AG04450 (cell line): ENCODE data around the gene ADGRD1. TPM values are rescaled to one million over a fixed set of nuclear protein-coding genes. Genes with fewer than 3 reads are reported as not detected.

Source experiments
- CTCF ChIA-PET: fragments of 300-600, 350-600 bp; formaldehyde crosslinking; extraction: SDS; loops from one replicate; lab custom pipeline; 2022; ENCODE audit warnings: antibody characterized with exemption, inconsistent platforms; lab: Charles Lee
- POLR2A ChIA-PET: fragments of 350-600 bp; formaldehyde crosslinking; extraction: SDS; loops from one replicate; lab custom pipeline; 2021; ENCODE audit warnings: antibody characterized with exemption, inconsistent platforms; lab: Yijun Ruan, JAX
- DNase-seq: peaks from one replicate; pipeline ENCODE4 v3.0.0-alpha.2; 2011; ENCODE audit warnings: low read depth, low spot score
- H3K27ac ChIP-seq: one replicate; pipeline ENCODE4 v1.5.1; 2012; ENCODE audit warnings: low read depth, low read length, control low read depth
- H3K27me3 ChIP-seq: one replicate; pipeline ENCODE4 v1.6.0; 2012; ENCODE audit warnings: low read length; ENCODE audit not compliant: control insufficient read depth, insufficient read depth
- H3K4me3 ChIP-seq: 2 replicates; pipeline ENCODE4 v1.5.1; 2011; ENCODE audit warnings: mild to moderate bottlenecking, low read depth, low read length, control low read depth
- H3K9me3 ChIP-seq: 2 replicates; pipeline ENCODE4 v1.5.1; 2012; ENCODE audit warnings: low read length; ENCODE audit not compliant: control insufficient read depth, insufficient read depth
- polyA plus RNA-seq: library from polyadenylated mRNA; depleted of rRNA; stranded (reverse); fragments of >200 nt; gene quantifications from 2 replicates; pipeline ENCODE4 v1.2.3, GENCODE V29; 2011
- TF ChIP-seq, protein P1 (sequence below): IDR thresholded peaks from 2 replicates; pipeline ENCODE4 v1.5.1; 2011; ENCODE audit warnings: low read depth, low read length, control low read depth, inconsistent platforms

Gene ADGRD1
- polyA plus RNA-seq, 1 experiment = 0.05 TPM

DNA sequence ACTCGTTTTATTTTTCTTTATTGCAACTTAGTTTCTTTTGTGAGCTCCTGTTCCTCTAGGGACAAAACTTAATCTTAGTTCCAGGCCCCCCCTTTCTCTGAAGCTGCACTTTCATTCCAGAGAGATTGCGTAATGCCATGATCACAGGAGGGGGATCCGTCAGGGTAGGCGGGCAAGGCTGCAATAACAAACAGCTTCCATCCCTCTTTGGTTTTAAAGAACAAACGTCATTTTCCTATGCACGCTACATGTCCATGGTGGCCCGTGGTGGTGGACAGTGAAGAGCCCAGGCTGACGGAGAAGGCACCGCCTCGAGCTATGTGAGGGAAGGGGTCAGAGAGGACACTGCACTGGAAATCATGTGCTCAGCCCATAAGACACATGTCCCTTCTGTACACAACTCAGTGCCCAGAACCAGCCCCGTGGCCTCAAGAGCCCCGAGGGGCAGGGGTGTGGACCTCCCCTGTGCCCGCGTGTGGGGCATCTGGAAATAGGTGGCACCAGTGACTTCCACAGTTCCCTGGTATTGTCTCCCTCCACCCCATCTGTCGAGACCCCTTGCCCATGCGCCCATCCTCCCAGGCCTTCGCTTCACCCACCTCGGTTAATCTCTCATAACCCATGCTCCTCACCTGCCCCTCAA lies 161.4 kb downstream of the ADGRD1 start:
- Histone ChIP-seq H3K9me3 (peaks cover 29% of the 10 kb centered on the region), H3K4me3 (no peak overlapping the region), H3K27ac (no peak overlapping the region), H3K27me3 (no peaks in the 10 kb centered on the region)
- ChIA-PET CTCF (interaction anchor here (1.1 kb wide), 1 partner anchor 11 kb away, joined by 3 read pairs; no protein-coding TSS in a partner anchor), POLR2A (no interaction called here)
- TF ChIP-seq, protein P1, sequence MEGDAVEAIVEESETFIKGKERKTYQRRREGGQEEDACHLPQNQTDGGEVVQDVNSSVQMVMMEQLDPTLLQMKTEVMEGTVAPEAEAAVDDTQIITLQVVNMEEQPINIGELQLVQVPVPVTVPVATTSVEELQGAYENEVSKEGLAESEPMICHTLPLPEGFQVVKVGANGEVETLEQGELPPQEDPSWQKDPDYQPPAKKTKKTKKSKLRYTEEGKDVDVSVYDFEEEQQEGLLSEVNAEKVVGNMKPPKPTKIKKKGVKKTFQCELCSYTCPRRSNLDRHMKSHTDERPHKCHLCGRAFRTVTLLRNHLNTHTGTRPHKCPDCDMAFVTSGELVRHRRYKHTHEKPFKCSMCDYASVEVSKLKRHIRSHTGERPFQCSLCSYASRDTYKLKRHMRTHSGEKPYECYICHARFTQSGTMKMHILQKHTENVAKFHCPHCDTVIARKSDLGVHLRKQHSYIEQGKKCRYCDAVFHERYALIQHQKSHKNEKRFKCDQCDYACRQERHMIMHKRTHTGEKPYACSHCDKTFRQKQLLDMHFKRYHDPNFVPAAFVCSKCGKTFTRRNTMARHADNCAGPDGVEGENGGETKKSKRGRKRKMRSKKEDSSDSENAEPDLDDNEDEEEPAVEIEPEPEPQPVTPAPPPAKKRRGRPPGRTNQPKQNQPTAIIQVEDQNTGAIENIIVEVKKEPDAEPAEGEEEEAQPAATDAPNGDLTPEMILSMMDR = no peak
- no peak for DNase-seq

DNA sequence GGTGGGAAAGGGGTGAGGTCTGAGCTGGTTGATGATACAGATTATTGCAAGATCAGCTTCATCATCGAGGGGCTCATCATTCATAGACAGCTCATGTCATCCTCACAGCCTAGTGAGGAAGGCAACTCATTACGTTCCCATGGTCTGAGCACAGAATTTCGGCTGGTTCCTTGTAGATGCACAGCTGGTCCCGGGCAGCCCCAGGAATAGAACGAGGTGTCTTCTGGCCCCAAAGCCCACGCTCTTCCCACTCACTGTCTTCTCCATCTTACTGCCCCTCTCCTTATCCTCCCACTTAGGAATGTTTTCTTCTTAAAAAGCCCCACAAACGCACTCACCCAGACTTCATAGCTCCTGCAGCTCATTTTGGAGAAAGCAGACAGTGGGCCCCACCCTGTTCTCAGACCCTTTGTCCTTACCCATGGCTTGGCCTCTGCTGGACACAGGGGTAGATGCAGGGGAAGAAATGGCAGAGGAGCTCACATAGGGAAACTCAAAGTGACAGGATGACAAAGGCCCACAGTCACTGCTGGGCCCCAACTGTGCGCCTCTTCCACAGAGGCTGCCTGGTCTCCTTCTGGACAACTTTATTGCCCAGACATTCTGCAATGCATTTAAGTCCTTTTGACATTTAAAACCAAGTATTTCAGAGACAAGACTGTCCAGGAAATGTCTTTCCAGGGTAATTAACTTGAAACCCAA lies 162.2 kb downstream of the ADGRD1 start:
- ChIA-PET POLR2A (no interaction called here), CTCF (interaction anchor here (1.5 kb wide), 1 partner anchor 12 kb away, joined by 4 read pairs; no protein-coding TSS in a partner anchor)
- H3K27ac ChIP-seq = no peak overlapping the region
- H3K9me3 ChIP-seq = peaks cover 33% of the 10 kb centered on the region
- no peaks in the 10 kb centered on the region for H3K27me3 ChIP-seq
- TF ChIP-seq, protein P1 = no peak
- DNase-seq = no peak
- no peak overlapping the region for H3K4me3 ChIP-seq

DNA sequence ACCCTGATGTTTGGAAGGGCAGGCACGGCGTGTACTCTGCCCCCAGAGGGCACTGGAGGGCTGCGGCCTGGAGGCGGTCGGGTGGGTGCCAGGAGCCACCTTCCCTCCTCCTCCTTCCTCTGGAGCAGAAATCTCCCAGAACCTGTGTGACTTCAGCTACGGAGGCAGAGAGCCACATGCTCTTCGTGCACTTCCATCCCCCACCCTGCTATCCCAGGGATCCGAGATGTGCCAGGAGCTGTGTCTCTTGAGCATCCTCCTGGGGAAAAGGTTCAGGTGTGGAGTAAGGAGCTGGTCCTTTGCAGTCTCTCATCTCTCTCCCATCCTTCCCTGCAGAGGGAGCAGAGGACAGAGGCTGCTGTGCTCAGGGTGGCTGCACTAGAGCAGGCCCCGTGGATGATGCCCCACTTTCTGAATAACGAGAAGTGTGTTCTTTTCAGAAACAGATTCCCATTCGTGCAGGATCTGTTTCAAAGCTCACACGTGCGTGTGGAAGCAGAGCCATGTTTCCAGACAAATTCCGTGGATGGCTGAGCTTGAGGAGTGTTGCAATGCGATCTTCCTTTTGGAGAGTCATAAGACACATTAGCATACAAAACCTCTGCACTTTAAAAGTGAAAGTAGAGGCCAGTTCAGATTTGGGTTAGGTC lies 162.9 kb downstream of the ADGRD1 start:
- no peak for DNase-seq
- Histone ChIP-seq H3K9me3 (peaks cover 38% of the 10 kb centered on the region), H3K4me3 (no peak overlapping the region), H3K27me3 (no peaks in the 10 kb centered on the region), H3K27ac (no peak overlapping the region)
- POLR2A ChIA-PET = no interaction called here
- CTCF ChIA-PET = interaction anchor here (0.8 to 1.5 kb wide), 2 partner anchors 11 to 12 kb away, joined by 3 to 4 read pairs; no protein-coding TSS in a partner anchor
- TF ChIP-seq, protein P1 = no peak

DNA sequence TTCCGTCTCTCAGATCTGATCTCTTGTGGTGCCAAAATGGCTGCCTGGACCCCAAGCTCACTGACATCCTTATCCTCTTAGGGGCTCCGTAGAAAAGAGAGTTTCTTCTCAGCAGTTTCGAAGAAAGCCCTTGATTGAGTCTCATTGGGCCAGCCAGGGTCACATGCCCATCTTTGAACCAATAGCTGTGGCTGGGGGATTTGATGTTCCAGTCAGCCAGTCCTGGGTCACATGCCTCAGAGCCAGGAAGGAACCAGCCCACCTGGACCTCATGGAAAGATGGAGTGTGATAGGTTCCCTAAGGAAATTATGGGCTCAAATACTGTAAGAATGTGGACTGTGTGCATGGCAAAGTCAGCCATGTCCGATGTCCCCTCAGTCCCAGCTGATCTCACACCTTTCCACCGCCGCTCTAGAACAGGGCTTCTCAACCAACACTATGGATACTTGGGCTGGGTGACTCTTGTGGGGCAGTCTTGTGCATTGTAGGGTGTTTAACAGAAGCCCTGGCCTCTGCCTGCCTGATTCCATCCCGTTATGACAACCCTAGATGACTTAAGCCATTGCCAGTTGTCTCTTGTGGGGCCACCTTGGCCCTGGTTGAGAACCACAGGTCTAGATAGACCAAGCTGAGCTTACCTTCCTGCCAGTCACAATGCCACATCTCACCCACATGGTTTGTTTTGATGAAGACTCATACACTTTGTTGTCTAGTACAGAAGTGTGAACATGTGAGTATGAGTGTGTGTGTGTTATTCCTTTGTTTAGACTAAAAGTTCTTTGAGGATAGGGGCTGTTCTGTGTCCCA lies 163.9 kb downstream of the ADGRD1 start:
- no peak for DNase-seq
- ChIA-PET CTCF (interaction anchor here (0.8 to 1.5 kb wide), 2 partner anchors 12 to 14 kb away, joined by 3 to 4 read pairs; no protein-coding TSS in a partner anchor), POLR2A (no interaction called here)
- H3K9me3 ChIP-seq = peaks cover 45% of the 10 kb centered on the region
- no peak overlapping the region for H3K4me3 ChIP-seq
- TF ChIP-seq, protein P1 = no peak
- no peak overlapping the region for H3K27ac ChIP-seq
- no peaks in the 10 kb centered on the region for H3K27me3 ChIP-seq
